Neural progenitor cell (in vitro differentiated cells): ENCODE measurements around the gene PI16.

ENCODE experiments used
- EZH2 ChIP-seq: fragments of 200-600 bp; sonication (generic); IDR thresholded peaks from 2 replicates; pipeline ENCODE4 v1.6.1; 2017; ENCODE audit warnings: antibody characterized with exemption, mild to moderate bottlenecking, moderate library complexity
- EZH2phosphoT487 ChIP-seq: fragments of 200-600 bp; sonication (generic); IDR thresholded peaks from 2 replicates; pipeline ENCODE4 v1.6.1; 2017; ENCODE audit warnings: antibody characterized with exemption
- TF ChIP-seq, protein P1 (sequence below): fragments of 200-600 bp; sonication (generic); IDR thresholded peaks from 2 replicates; pipeline ENCODE4 v1.5.1; 2017; ENCODE audit warnings: antibody characterized with exemption, mild to moderate bottlenecking

DNA sequence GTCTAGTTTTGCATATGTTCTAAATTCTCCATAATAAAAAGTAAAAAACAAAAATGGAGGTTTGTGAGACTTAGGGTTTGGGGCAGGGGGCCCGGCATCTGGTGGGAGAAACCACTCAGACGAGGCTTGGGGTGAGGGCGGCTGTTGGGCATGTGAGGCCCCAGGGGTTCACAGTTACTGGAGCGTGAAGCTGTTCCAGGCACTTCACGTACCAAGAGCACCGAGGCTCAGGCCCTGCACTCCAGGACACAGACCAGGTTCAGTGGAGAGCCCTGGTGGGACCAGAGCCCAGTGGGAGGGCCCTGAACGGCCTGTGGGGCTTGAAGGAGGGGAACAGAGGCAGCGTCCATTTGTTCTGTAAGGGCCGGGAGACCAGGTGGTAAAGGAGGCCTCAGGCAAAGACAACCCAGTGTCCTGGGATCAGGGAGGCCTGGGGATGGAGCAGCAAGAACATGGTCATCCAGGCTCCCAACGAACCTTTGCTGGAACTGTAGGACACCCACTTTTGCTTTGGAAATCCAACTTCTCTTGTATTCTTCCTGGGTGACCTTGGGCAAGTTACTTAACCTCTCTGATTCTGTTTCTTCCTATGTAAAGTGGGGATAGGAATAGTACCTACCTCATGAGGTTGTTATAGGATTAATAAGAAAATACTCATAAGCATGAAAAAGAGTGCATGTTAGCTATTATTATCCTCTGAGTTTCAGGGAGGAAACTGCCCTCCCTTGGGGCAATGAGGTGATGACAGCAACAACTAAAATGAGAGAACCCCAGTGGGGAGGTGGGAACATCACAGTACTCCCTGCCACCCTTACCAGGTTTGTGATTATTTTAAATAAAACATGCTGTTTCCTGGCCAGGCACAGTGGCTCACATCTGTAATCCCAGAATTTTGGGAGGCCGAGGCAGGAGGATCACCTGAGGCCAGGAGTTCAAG is 49.8 kb downstream of the PI16 start:
- TF ChIP-seq, protein P1, sequence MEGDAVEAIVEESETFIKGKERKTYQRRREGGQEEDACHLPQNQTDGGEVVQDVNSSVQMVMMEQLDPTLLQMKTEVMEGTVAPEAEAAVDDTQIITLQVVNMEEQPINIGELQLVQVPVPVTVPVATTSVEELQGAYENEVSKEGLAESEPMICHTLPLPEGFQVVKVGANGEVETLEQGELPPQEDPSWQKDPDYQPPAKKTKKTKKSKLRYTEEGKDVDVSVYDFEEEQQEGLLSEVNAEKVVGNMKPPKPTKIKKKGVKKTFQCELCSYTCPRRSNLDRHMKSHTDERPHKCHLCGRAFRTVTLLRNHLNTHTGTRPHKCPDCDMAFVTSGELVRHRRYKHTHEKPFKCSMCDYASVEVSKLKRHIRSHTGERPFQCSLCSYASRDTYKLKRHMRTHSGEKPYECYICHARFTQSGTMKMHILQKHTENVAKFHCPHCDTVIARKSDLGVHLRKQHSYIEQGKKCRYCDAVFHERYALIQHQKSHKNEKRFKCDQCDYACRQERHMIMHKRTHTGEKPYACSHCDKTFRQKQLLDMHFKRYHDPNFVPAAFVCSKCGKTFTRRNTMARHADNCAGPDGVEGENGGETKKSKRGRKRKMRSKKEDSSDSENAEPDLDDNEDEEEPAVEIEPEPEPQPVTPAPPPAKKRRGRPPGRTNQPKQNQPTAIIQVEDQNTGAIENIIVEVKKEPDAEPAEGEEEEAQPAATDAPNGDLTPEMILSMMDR: no peak
- TF ChIP-seq EZH2phosphoT487: no peak
- no peak for TF ChIP-seq EZH2
